NB4 (cell line): ENCODE data around the gene POU2F2.

Source experiments
- DNase-seq: peaks from one replicate; pipeline ENCODE4 v3.0.0; 2010; ENCODE audit warnings: low read depth
- H3K4me3 ChIP-seq: one replicate; pipeline ENCODE4 v1.5.1; 2011; ENCODE audit warnings: mild to moderate bottlenecking, low read depth, low read length, moderate library complexity
- CTCF ChIP-seq: IDR thresholded peaks from one replicate; pipeline ENCODE4 v1.5.1; 2012; ENCODE audit warnings: low read depth, low read length
- MAX ChIP-seq: IDR thresholded peaks from 2 replicates; pipeline ENCODE4 v1.6.1; 2011; ENCODE audit warnings: low read depth, low read length
- MYC ChIP-seq: IDR thresholded peaks from 2 replicates; pipeline ENCODE4 v1.6.1; 2011; ENCODE audit warnings: low read depth, low read length
- POLR2A ChIP-seq: IDR thresholded peaks from 2 replicates; pipeline ENCODE4 v1.6.1; 2011; ENCODE audit warnings: mild to moderate bottlenecking; ENCODE audit not compliant: insufficient read length; ENCODE audit errors: extremely low read depth

The POU2F2 gene

GRCh38 chr19:42158926-42159325, 26.7 kb upstream of the POU2F2 start:
- no peak for DNase-seq
- no peak for TF ChIP-seq POLR2A
- H3K4me3 ChIP-seq = no peak overlapping the region

GRCh38 chr19:42156571-42156970, 24.3 kb upstream of the POU2F2 start:
- no peak overlapping the region for H3K4me3 ChIP-seq
- TF ChIP-seq MYC = no peak
- TF ChIP-seq MAX = no peak
- no peak for TF ChIP-seq POLR2A
- no peak for TF ChIP-seq CTCF
- DNase-seq = no peak

GRCh38 chr19:42155796-42156195, 23.6 kb upstream of the POU2F2 start:
- no peak for TF ChIP-seq MAX
- no peak for TF ChIP-seq MYC
- no peak for TF ChIP-seq CTCF
- TF ChIP-seq POLR2A = no peak
- H3K4me3 ChIP-seq = no peak overlapping the region
- no peak for DNase-seq

GRCh38 chr19:42154471-42155323, 22.5 kb upstream of the POU2F2 start:
- H3K4me3 ChIP-seq = no peak overlapping the region
- no peak for TF ChIP-seq POLR2A
- no peak for TF ChIP-seq MAX
- TF ChIP-seq CTCF = no peak
- TF ChIP-seq MYC = no peak
- no peak for DNase-seq

- TF ChIP-seq CTCF = no peak
- no peak for TF ChIP-seq MAX
- no peak for TF ChIP-seq MYC
- no peak for TF ChIP-seq POLR2A
- no peak for DNase-seq
- no peak overlapping the region for H3K4me3 ChIP-seq
Observed at GRCh38 chr19:42153672-42154433, 21.6 kb upstream of the POU2F2 start.

- DNase-seq = no peak
- TF ChIP-seq MAX (no peak), CTCF (no peak), MYC (no peak), POLR2A (no peak)
- H3K4me3 ChIP-seq = no peak overlapping the region
Observed at GRCh38 chr19:42152910-42153671, 20.8 kb upstream of the POU2F2 start.
